Measurements from ENCODE around the gene LGALS3BP. TPM values are rescaled to one million over a fixed set of nuclear protein-coding genes. Genes with fewer than 3 reads are reported as not detected.

Gene LGALS3BP
- total RNA-seq, 1 donor from 2014 or later: 1.3 TPM

- ATAC-seq (ENCODE audit: low read depth) (no peak), DNase-seq (no peak)
- Mint-ChIP-seq H3K27ac (no peak overlapping the region), H3K9me3 (no peaks in the 10 kb centered on the region), H3K4me3 (no peak overlapping the region), H3K4me1 (peaks cover 13% of the 10 kb centered on the region), H3K36me3 (ENCODE audit: low read depth) (no peaks in the 10 kb centered on the region), H3K27me3 (no peaks in the 10 kb centered on the region)
- TF ChIP-seq, protein P1, sequence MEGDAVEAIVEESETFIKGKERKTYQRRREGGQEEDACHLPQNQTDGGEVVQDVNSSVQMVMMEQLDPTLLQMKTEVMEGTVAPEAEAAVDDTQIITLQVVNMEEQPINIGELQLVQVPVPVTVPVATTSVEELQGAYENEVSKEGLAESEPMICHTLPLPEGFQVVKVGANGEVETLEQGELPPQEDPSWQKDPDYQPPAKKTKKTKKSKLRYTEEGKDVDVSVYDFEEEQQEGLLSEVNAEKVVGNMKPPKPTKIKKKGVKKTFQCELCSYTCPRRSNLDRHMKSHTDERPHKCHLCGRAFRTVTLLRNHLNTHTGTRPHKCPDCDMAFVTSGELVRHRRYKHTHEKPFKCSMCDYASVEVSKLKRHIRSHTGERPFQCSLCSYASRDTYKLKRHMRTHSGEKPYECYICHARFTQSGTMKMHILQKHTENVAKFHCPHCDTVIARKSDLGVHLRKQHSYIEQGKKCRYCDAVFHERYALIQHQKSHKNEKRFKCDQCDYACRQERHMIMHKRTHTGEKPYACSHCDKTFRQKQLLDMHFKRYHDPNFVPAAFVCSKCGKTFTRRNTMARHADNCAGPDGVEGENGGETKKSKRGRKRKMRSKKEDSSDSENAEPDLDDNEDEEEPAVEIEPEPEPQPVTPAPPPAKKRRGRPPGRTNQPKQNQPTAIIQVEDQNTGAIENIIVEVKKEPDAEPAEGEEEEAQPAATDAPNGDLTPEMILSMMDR (IDR thresholded peaks at IDR 0.05): no peak
- intact Hi-C loops (cut with micrococcal nuclease): loop anchor here (5.0 kb wide), 1 partner anchor 525 kb away; no protein-coding TSS in a partner anchor
- ChIA-PET POLR2A (no interaction called here), CTCF (interaction anchor here (1.1 to 4.1 kb wide), 5 partner anchors 23 to 475 kb away, joined by 3 to 54 read pairs (median 6); no protein-coding TSS in a partner anchor)
Measured at GRCh38 chr17:78972507-78973105, 7.1 kb downstream of the LGALS3BP start.

DNA sequence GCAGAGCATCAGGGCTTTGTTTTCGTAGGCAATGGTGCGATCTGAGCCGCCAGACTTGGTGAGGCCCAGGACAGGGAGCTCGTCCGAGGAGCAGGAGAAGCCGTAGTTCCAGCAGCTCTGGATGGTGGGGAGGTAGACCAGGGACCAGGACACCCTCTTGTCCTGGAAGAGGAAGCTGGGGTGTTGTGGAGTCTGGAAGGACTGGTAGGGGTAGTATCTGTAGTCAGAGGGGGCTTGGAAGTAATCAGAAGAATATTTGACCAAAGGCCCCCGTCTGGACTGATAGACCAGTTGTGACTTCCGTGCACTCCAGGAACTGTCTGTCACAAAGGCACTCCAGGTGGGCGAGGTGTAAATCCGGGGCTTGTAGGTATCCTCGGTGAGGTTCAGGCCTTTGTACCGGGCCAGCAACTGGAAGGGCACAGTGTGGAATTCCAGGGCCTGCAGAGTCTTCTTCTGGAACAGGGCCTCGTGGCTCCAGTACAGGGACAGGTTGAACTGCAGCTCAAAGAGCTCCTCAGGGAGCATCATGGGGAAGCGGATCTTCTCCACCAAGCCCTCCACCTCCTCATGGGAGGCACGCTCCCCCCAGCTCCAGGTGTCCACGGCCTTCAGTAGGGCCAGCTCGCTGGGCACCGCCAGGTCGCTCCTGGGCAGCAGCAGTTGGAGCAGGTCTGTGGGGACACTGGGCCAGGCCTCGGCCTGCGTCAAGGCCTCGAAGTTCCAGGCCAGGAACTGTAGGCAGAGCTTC lies 7.8 kb downstream of the LGALS3BP start:
- TF ChIP-seq, protein P1 (IDR thresholded peaks at IDR 0.05): no peak
- DNase-seq: no peak

GRCh38 chr17:78970834-78971755 lies 8.6 kb downstream of the LGALS3BP start:
- Mint-ChIP-seq H3K4me3 (no peak overlapping the region), H3K36me3 (ENCODE audit: low read depth) (no peaks in the 10 kb centered on the region)
- DNase-seq: peak; percentile 70

More for the DNA sequence above, 7.8 kb downstream of the LGALS3BP start:
- peaks cover 7% of the 10 kb centered on the region for H3K4me1 Mint-ChIP-seq
- no peak overlapping the region for H3K4me3 Mint-ChIP-seq
- ChIA-PET CTCF (interaction anchor here (0.6 to 4.1 kb wide), 15 partner anchors 9 to 475 kb away, joined by 3 to 54 read pairs (median 4); no protein-coding TSS in a partner anchor), POLR2A (interaction anchor here (1.0 to 1.5 kb wide), 2 partner anchors 83 to 106 kb away, joined by 3 read pairs; no protein-coding TSS in a partner anchor)
- intact Hi-C loops (cut with micrococcal nuclease): loop anchor here (1.0 to 5.0 kb wide), 4 partner anchors 47 to 525 kb away; partner anchors contain the start of gene TIMP2
- ATAC-seq (ENCODE audit: low read depth): no peak
- no peaks in the 10 kb centered on the region for H3K36me3 Mint-ChIP-seq (ENCODE audit: low read depth)
- no peaks in the 10 kb centered on the region for H3K27me3 Mint-ChIP-seq
- no peak overlapping the region for H3K27ac Mint-ChIP-seq
- no peaks in the 10 kb centered on the region for H3K9me3 Mint-ChIP-seq

DNA sequence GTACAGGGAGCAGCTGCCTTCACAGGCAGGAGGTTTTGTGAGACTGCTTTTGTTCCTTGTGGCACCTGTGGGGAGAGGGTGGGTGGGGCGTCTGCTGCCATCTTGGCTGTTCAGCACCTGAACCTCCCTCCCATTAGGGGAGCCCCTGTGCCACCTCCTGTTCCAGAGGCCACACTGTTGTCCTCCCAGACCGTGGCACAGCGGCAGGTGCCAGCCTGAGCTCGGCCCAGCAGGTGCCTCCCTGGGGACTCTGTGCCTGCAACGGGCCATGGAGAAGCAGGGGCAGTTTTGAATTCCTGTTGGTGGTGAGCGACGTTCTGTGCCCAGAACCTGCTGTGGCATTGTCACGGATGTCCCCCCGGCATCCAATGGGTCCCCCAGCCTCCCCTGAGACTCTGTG lies 9.9 kb downstream of the LGALS3BP start:
- TF ChIP-seq, protein P1 (IDR thresholded peaks at IDR 0.05): no peak
- Mint-ChIP-seq H3K27me3 (no peaks in the 10 kb centered on the region), H3K4me1 (peaks cover 19% of the 10 kb centered on the region), H3K9me3 (no peaks in the 10 kb centered on the region), H3K4me3 (no peak overlapping the region), H3K36me3 (ENCODE audit: low read depth) (no peaks in the 10 kb centered on the region), H3K27ac (no peak overlapping the region)
- DNase-seq: no peak
- ATAC-seq (ENCODE audit: low read depth): no peak
- intact Hi-C loops (cut with micrococcal nuclease): loop anchor here (2.0 to 5.0 kb wide), 2 partner anchors 81 to 523 kb away; no protein-coding TSS in a partner anchor
- ChIA-PET CTCF (interaction anchor here (4.1 kb wide), 1 partner anchor 104 kb away, joined by 54 read pairs; no protein-coding TSS in a partner anchor), POLR2A (no interaction called here)

More at GRCh38 chr17:78970834-78971755, 8.6 kb downstream of the LGALS3BP start:
- TF ChIP-seq, protein P1 (IDR thresholded peaks at IDR 0.05): peak; percentile 32
- Mint-ChIP-seq H3K9me3 (no peaks in the 10 kb centered on the region), H3K27me3 (no peaks in the 10 kb centered on the region), H3K27ac (no peak overlapping the region), H3K4me1 (peaks cover 7% of the 10 kb centered on the region)
- intact Hi-C loops (cut with micrococcal nuclease): loop anchor here (1.0 to 5.0 kb wide), 4 partner anchors 46 to 524 kb away; partner anchors contain the start of gene TIMP2
- ChIA-PET POLR2A (interaction anchor here (1.0 to 1.5 kb wide), 2 partner anchors 82 to 105 kb away, joined by 3 read pairs; no protein-coding TSS in a partner anchor), CTCF (interaction anchor here (0.6 to 4.1 kb wide), 16 partner anchors 8 to 474 kb away, joined by 3 to 54 read pairs (median 4); partner anchors contain the start of gene LGALS3BP)
- ATAC-seq (ENCODE audit: low read depth): peak; percentile 88

All from activated B cell treated with CpG ODN at 0.5 μM for 24 hours (primary cell).